Tracheal epithelial cell (primary cell): ENCODE measurements around the gene HMOX1. TPM values are rescaled to one million over a fixed set of nuclear protein-coding genes. Genes with fewer than 3 reads are reported as not detected.

ENCODE experiments used
- total RNA-seq: library from RNA; depleted of rRNA; stranded (reverse); fragments of >200 nt; gene quantifications from 2 replicates; pipeline ENCODE4 v1.2.1, GENCODE V29; 2014

HMOX1 gene
- 1.7 and 26.7 TPM in 2 replicates for total RNA-seq

GRCh38 chr22:35380537-35381423 lies at the start of gene HMOX1:
Gene HMOX1 (plus strand): TSS chr22:35381096. CDS start chr22:35381174, 78 bp downstream.

GRCh38 chr22:35399678-35400500 lies 19.0 kb downstream of the HMOX1 start, which contains the start of gene MCM5:
Gene MCM5 (plus strand): TSS chr22:35400140. CDS start chr22:35400439, 299 bp downstream.

Other genes with a start within 250 kb of the HMOX1 start
- 9.2 and 11.6 TPM in 2 replicates for gene HMGXB4, start 123.6 kb upstream of the HMOX1 start, total RNA-seq
- 26.4 and 29.6 TPM in 2 replicates for gene TOM1, start 81.2 kb upstream of the HMOX1 start, total RNA-seq
- 12.1 and 15.2 TPM in 2 replicates for gene MCM5, start 19.0 kb downstream of the HMOX1 start, total RNA-seq
- 0.43 and 0.48 TPM in 2 replicates for gene RASD2, start 159.7 kb downstream of the HMOX1 start, total RNA-seq
- not detected in 2 replicates for gene MB, start 236.2 kb downstream of the HMOX1 start, total RNA-seq